Upper lobe of right lung (tissue), 1 donor: ENCODE results near the gene UTP20. TPM values are rescaled to one million over a fixed set of nuclear protein-coding genes. Genes with fewer than 3 reads are reported as not detected.
"Not testable (repeated sequence)": the region's sequence is repeated elsewhere in the genome, so short reads cannot be mapped to it uniquely, and the experiment has no call there.

ENCODE experiments used
- ATAC-seq: fragments of 200-7000 bp; cut with Tn5 transposase; one replicate; pipeline ENCODE4 v1.9.1; 2020; ENCODE audit warnings: mild to moderate bottlenecking, moderate library complexity
- DNase-seq: peaks from one replicate; pipeline ENCODE4 v3.0.0-alpha.2; 2020
- H3K27ac ChIP-seq: fragments of 200-600 bp; one replicate; pipeline ENCODE4 v1.8.0; 2022
- H3K27me3 ChIP-seq: fragments of 200-600 bp; one replicate; pipeline ENCODE4 v1.8.0; 2022; ENCODE audit warnings: mild to moderate bottlenecking
- H3K36me3 ChIP-seq: fragments of 200-600 bp; one replicate; pipeline ENCODE4 v1.8.0; 2022
- H3K4me1 ChIP-seq: fragments of 200-600 bp; one replicate; pipeline ENCODE4 v1.8.0; 2022
- H3K4me3 ChIP-seq: fragments of 200-600 bp; one replicate; pipeline ENCODE4 v1.8.0; 2022; ENCODE audit warnings: mild to moderate bottlenecking
- H3K9me3 ChIP-seq: fragments of 200-600 bp; one replicate; pipeline ENCODE4 v1.8.0; 2022
- CTCF ChIP-seq: fragments of 200-600 bp; IDR thresholded peaks from one replicate; pipeline ENCODE4 v1.8.0; 2022; ENCODE audit warnings: antibody characterized with exemption
- intact Hi-C: fragments of 100-400 bp; cut with DNase I; formaldehyde crosslinking; loops from one replicate; pipeline ENCODE4 v1.11.0; 2022
- total RNA-seq: library from RNA; stranded (reverse); fragmentation: NEBNext Ultra II Directional; extraction: Animal tissue kit (Norgen Biotek cat#: 25700); gene quantifications from one replicate; pipeline ENCODE4 v1.2.1, GENCODE V29; 2021
- donor health status: DM: no; HTN: yes; CAD: no; lungs with severe emphysema.

Gene UTP20
- total RNA-seq, 1 donor from 2014 or later = 14.0 TPM

- Histone ChIP-seq H3K27ac (no peak overlapping the region), H3K4me1 (no peaks in the 10 kb centered on the region), H3K4me3 (no peak overlapping the region), H3K9me3 (no peaks in the 10 kb centered on the region), H3K36me3 (peaks cover 94% of the 10 kb centered on the region), H3K27me3 (no peaks in the 10 kb centered on the region)
- DNase-seq = no peak
- TF ChIP-seq CTCF = no peak
- ATAC-seq = no peak
- intact Hi-C loops = no loop called here
Observed at GRCh38 chr12:101372431-101372830, 92.5 kb downstream of the UTP20 start.

- intact Hi-C loops = no loop called here
- Histone ChIP-seq H3K27ac (no peak overlapping the region), H3K36me3 (peaks cover 86% of the 10 kb centered on the region), H3K9me3 (no peaks in the 10 kb centered on the region), H3K4me1 (no peaks in the 10 kb centered on the region), H3K27me3 (no peaks in the 10 kb centered on the region), H3K4me3 (no peak overlapping the region)
- no peak for TF ChIP-seq CTCF
- DNase-seq = no peak
- ATAC-seq = no peak
Observed at GRCh38 chr12:101375573-101375972, 95.7 kb downstream of the UTP20 start.

GRCh38 chr12:101379149-101379548 is 99.2 kb downstream of the UTP20 start:
- intact Hi-C loops = no loop called here
- no peak for TF ChIP-seq CTCF
- H3K4me3 ChIP-seq = no peak overlapping the region

GRCh38 chr12:101391181-101391580 is 111.3 kb downstream of the UTP20 start:
- H3K27ac ChIP-seq, H3K9me3 ChIP-seq, H3K4me3 ChIP-seq, intact Hi-C loops, H3K27me3 ChIP-seq, ATAC-seq, H3K4me1 ChIP-seq, DNase-seq: not testable (repeated sequence)
- H3K36me3 ChIP-seq = peaks cover 55% of the 10 kb centered on the region

More at GRCh38 chr12:101379149-101379548, 99.2 kb downstream of the UTP20 start:
- no peak for DNase-seq
- Histone ChIP-seq H3K9me3 (no peaks in the 10 kb centered on the region), H3K27me3 (no peaks in the 10 kb centered on the region), H3K36me3 (peaks cover 92% of the 10 kb centered on the region), H3K27ac (no peak overlapping the region), H3K4me1 (no peaks in the 10 kb centered on the region)
- no peak for ATAC-seq

GRCh38 chr12:101407049-101407435 is 127.1 kb downstream of the UTP20 start:
- no peaks in the 10 kb centered on the region for H3K27me3 ChIP-seq
- ATAC-seq = no peak
- no peak for DNase-seq
- peak overlapping the region; percentile 78 for H3K4me3 ChIP-seq
- no peak for TF ChIP-seq CTCF
- peaks cover 25% of the 10 kb centered on the region for H3K4me1 ChIP-seq
- H3K9me3 ChIP-seq = no peaks in the 10 kb centered on the region
- peak overlapping the region; percentile 99 for H3K27ac ChIP-seq
- H3K36me3 ChIP-seq = peaks cover 16% of the 10 kb centered on the region
- intact Hi-C loops = no loop called here

GRCh38 chr12:101407436-101408345 is 127.8 kb downstream of the UTP20 start, which contains the start of gene ARL1:
Gene ARL1 (minus strand): TSS chr12:101407772. CDS start chr12:101407645, 127 bp downstream.
- Histone ChIP-seq H3K27ac (peak within 1 kb of the TSS; percentile 99), H3K36me3 (peaks cover 10% of the 10 kb centered on the region), H3K4me3 (peak within 1 kb of the TSS; percentile 78), H3K4me1 (peaks cover 25% of the 10 kb centered on the region), H3K9me3 (no peaks in the 10 kb centered on the region), H3K27me3 (no peaks in the 10 kb centered on the region)
- TF ChIP-seq CTCF = peak; percentile 12
- intact Hi-C loops = no loop called here
- ATAC-seq = peak; percentile 97
- peak; percentile 95 for DNase-seq

- DNase-seq, H3K27me3 ChIP-seq, H3K27ac ChIP-seq, H3K36me3 ChIP-seq, intact Hi-C loops, H3K9me3 ChIP-seq, H3K4me3 ChIP-seq, ATAC-seq: not testable (repeated sequence)
- peaks cover 23% of the 10 kb centered on the region for H3K4me1 ChIP-seq
Observed at GRCh38 chr12:101410169-101410568, 130.3 kb downstream of the UTP20 start.
